Sigmoid colon (tissue), 4 donors: Measurements from ENCODE around the gene CCDC33.

Source experiments
- CTCF ChIP-seq, 4 experiments: fragments of 450-650 bp in 3 of 4; fragments of 200-600 bp in 1 of 4; IDR thresholded peaks; one replicate each; pipeline ENCODE4 v1.5.1; 2016 to 2019; ENCODE audit warnings: antibody characterized with exemption in 4 of 4, mild to moderate bottlenecking in 3 of 4, moderate library complexity in 2 of 4
- EP300 ChIP-seq, 4 donors: sonication (generic); formaldehyde crosslinking; IDR thresholded peaks; one replicate each; pipeline ENCODE4 v1.6.1; 2017; ENCODE audit warnings: antibody characterized with exemption in 4 of 4
- POLR2A ChIP-seq, 2 donors: fragments of 450-650 bp; IDR thresholded peaks; one replicate each; pipeline ENCODE4 v1.6.1; 2016; ENCODE audit warnings: antibody characterized with exemption in 2 of 2, mild to moderate bottlenecking in 2 of 2, moderate library complexity in 2 of 2

DNA sequence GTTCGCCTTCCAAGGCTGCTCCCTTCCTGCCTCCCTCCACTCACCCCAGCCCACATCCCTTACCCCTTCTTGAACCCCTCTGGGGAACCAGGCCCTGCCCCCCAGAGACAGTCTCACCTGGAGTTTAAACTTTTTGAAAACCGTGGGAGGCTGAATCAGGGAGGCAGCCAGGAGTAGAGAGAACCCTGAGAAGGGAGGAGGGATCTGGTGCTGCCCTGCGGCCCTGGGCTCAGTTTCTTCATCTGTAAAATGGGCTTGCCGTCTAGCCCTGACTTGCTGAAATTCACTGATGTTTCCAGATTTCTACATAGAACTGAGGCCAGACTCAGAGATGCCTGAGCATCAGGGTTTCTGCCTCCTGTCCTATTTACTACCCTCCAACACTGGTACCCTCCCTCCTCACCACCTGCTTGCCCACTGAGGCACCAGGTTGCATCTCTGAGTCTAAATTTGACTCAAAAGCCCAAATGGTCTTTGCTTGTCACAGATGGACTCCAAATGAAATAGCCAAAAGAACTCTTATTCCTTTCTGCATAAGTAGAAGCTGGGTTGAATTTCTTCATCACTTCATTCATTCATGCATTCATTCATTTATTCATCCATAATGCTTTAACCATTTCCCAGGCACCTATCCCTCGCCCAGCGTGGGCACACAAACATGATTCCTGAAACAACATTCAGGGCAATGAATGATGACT, 21.7 kb upstream of the CCDC33 start:
- no peak for TF ChIP-seq CTCF (IDR thresholded peaks at IDR 0.05)
- no peak for TF ChIP-seq POLR2A (IDR thresholded peaks at IDR 0.05)
- TF ChIP-seq EP300 (IDR thresholded peaks at IDR 0.05): no peak
